BLaER1 treated with 17β-estradiol and CSF1 and Interleukin-3, amounts not matched to agents 10 nM and 100 nM (cell line): Measurements from ENCODE around the gene BTAF1.
"Not testable (repeated sequence)": the region's sequence is repeated elsewhere in the genome, so short reads cannot be mapped to it uniquely, and the experiment has no call there.

Experiments
- H3K27ac ChIP-seq, 11 experiments: shearing (Covaris generic); formaldehyde crosslinking; 2 replicates each; pipeline ENCODE4 v1.8.1; 2022
- H3K27me3 ChIP-seq, 11 experiments: shearing (Covaris generic); formaldehyde crosslinking; 2 replicates each; pipeline ENCODE4 v1.8.1; 2022
- H3K36me3 ChIP-seq, 11 experiments: shearing (Covaris generic); formaldehyde crosslinking; 2 replicates each; pipeline ENCODE4 v1.8.1; 2022
- H3K4me1 ChIP-seq, 10 experiments: shearing (Covaris generic); formaldehyde crosslinking; 2 replicates each; pipeline ENCODE4 v1.8.1; 2022
- H3K4me2 ChIP-seq, 11 experiments: shearing (Covaris generic); formaldehyde crosslinking; 2 replicates each; pipeline ENCODE4 v1.8.1; 2022
- H3K4me3 ChIP-seq, 10 experiments: shearing (Covaris generic); formaldehyde crosslinking; 2 replicates each; pipeline ENCODE4 v1.8.1; 2022
- H3K9ac ChIP-seq, 11 experiments: shearing (Covaris generic); formaldehyde crosslinking; 2 replicates each; pipeline ENCODE4 v1.8.1; 2022
- H3K9me3 ChIP-seq, 11 experiments: shearing (Covaris generic); formaldehyde crosslinking; replicated peaks in 1 of 11; 2 replicates each; pipeline ENCODE4 v1.8.1; 2022
- H4K20me1 ChIP-seq, 11 experiments: shearing (Covaris generic); formaldehyde crosslinking; 2 replicates each; pipeline ENCODE4 v1.8.1; 2022
- Cebpa-rat ChIP-seq, 11 experiments: shearing (Covaris generic); IDR thresholded peaks; 2 replicates each; pipeline ENCODE4 v1.8.1; 2022

Gene BTAF1

GRCh38 chr10:91885362-91886079, 38.0 kb upstream of the BTAF1 start:
- no peak overlapping the region for H3K9ac ChIP-seq
- H3K36me3 ChIP-seq, result no peaks in the 10 kb centered on the region
- H3K4me1 ChIP-seq, result peaks cover 13 to 32% (median 25%) of the 10 kb centered on the region in 10 experiments
- peaks cover 0 to 8% (median 0%) of the 10 kb centered on the region in 11 experiments; a peak in 1 of 22 replicates for H3K9me3 ChIP-seq
- H3K27me3 ChIP-seq, result peaks cover 18 to 37% (median 23%) of the 10 kb centered on the region in 11 experiments
- H4K20me1 ChIP-seq, result no peaks in the 10 kb centered on the region
- H3K4me2 ChIP-seq, result no peak overlapping the region
- no peak overlapping the region for H3K4me3 ChIP-seq
- TF ChIP-seq Cebpa-rat (IDR thresholded peaks at IDR 0.05), result no peak
- H3K27ac ChIP-seq, result no peak overlapping the region

- no peak for TF ChIP-seq Cebpa-rat (IDR thresholded peaks at IDR 0.05)
- peaks cover 13 to 32% (median 25%) of the 10 kb centered on the region in 10 experiments for H3K4me1 ChIP-seq
- peaks cover 18 to 37% (median 23%) of the 10 kb centered on the region in 11 experiments for H3K27me3 ChIP-seq
- no peak overlapping the region for H3K27ac ChIP-seq
- peak overlapping the region in 1 of 11 experiments; percentile 14; a peak in 1 of 22 replicates for H3K9ac ChIP-seq
- no peaks in the 10 kb centered on the region for H3K9me3 ChIP-seq
- no peaks in the 10 kb centered on the region for H4K20me1 ChIP-seq
- H3K4me3 ChIP-seq, result peak overlapping the region; percentile 24 to 62 (median 48); a peak in 17 of 20 replicates
- peak overlapping the region; percentile 52 to 88 (median 71) for H3K4me2 ChIP-seq
- no peaks in the 10 kb centered on the region for H3K36me3 ChIP-seq
Measured at GRCh38 chr10:91886954-91887271, 36.7 kb upstream of the BTAF1 start.

GRCh38 chr10:91887272-91888076, 36.1 kb upstream of the BTAF1 start:
- Histone ChIP-seq H3K4me1 (peaks cover 13 to 32% (median 25%) of the 10 kb centered on the region in 10 experiments), H3K9ac (peak overlapping the region in 2 of 11 experiments; percentile 14 to 16; a peak in 1 of 22 replicates), H3K9me3 (no peaks in the 10 kb centered on the region), H3K4me3 (peak overlapping the region; percentile 24 to 62 (median 48); a peak in 18 of 20 replicates), H3K27ac (no peak overlapping the region), H3K27me3 (peaks cover 18 to 37% (median 23%) of the 10 kb centered on the region in 11 experiments), H3K4me2 (peak overlapping the region; percentile 52 to 88 (median 71)), H3K36me3 (no peaks in the 10 kb centered on the region), H4K20me1 (no peaks in the 10 kb centered on the region)
- TF ChIP-seq Cebpa-rat (IDR thresholded peaks at IDR 0.05), result no peak

GRCh38 chr10:91891125-91892001, 32.2 kb upstream of the BTAF1 start:
- Histone ChIP-seq H3K27me3 (peaks cover 18 to 24% (median 22%) of the 10 kb centered on the region in 11 experiments), H3K4me1 (peaks cover 0 to 17% (median 10%) of the 10 kb centered on the region in 10 experiments; a peak in 12 of 20 replicates), H3K36me3 (no peaks in the 10 kb centered on the region), H3K4me2 (no peak overlapping the region), H3K27ac (no peak overlapping the region), H3K4me3 (no peak overlapping the region), H3K9me3 (peaks cover 0 to 5% (median 0%) of the 10 kb centered on the region in 11 experiments; a peak in 2 of 22 replicates), H4K20me1 (no peaks in the 10 kb centered on the region), H3K9ac (no peak overlapping the region)
- no peak for TF ChIP-seq Cebpa-rat (IDR thresholded peaks at IDR 0.05)

- Histone ChIP-seq H3K27me3 (peaks cover 1 to 7% (median 5%) of the 10 kb centered on the region in 11 experiments), H3K9ac (no peak overlapping the region), H4K20me1 (no peaks in the 10 kb centered on the region), H3K9me3 (peaks cover 0 to 11% (median 0%) of the 10 kb centered on the region in 11 experiments; a peak in 4 of 22 replicates), H3K4me2 (no peak overlapping the region), H3K36me3 (no peaks in the 10 kb centered on the region), H3K4me1 (peaks cover 0 to 7% (median 0%) of the 10 kb centered on the region in 10 experiments; a peak in 6 of 20 replicates), H3K27ac (no peak overlapping the region), H3K4me3 (no peak overlapping the region)
- no peak for TF ChIP-seq Cebpa-rat (IDR thresholded peaks at IDR 0.05)
Measured at GRCh38 chr10:91893051-91893450, 30.5 kb upstream of the BTAF1 start.

GRCh38 chr10:91894261-91894685, 29.3 kb upstream of the BTAF1 start:
- not testable (repeated sequence) for H3K9ac ChIP-seq, H3K27me3 ChIP-seq, H3K27ac ChIP-seq, H3K4me2 ChIP-seq, H4K20me1 ChIP-seq, H3K4me3 ChIP-seq, H3K36me3 ChIP-seq, H3K4me1 ChIP-seq
- H3K9me3 ChIP-seq, result peaks cover 0 to 11% (median 0%) of the 10 kb centered on the region in 11 experiments; a peak in 4 of 22 replicates

- Histone ChIP-seq H3K4me3 (no peak overlapping the region), H3K27ac (no peak overlapping the region), H3K9me3 (peaks cover 0 to 11% (median 0%) of the 10 kb centered on the region in 11 experiments; a peak in 4 of 22 replicates), H3K4me2 (no peak overlapping the region), H3K9ac (no peak overlapping the region), H4K20me1 (no peaks in the 10 kb centered on the region), H3K27me3 (no peaks in the 10 kb centered on the region), H3K4me1 (peaks cover 0 to 12% (median 9%) of the 10 kb centered on the region in 10 experiments; a peak in 18 of 20 replicates), H3K36me3 (no peaks in the 10 kb centered on the region)
- no peak for TF ChIP-seq Cebpa-rat (IDR thresholded peaks at IDR 0.05)
Measured at GRCh38 chr10:91896212-91896756, 27.3 kb upstream of the BTAF1 start.

GRCh38 chr10:91897421-91897820, 26.1 kb upstream of the BTAF1 start:
- Histone ChIP-seq H3K4me2 (no peak overlapping the region), H3K9ac (no peak overlapping the region), H3K9me3 (peaks cover 0 to 11% (median 0%) of the 10 kb centered on the region in 11 experiments; a peak in 4 of 22 replicates), H3K4me3 (no peak overlapping the region), H3K36me3 (no peaks in the 10 kb centered on the region), H3K27me3 (no peaks in the 10 kb centered on the region), H3K4me1 (peaks cover 6 to 24% (median 21%) of the 10 kb centered on the region in 10 experiments; a peak in 18 of 20 replicates), H4K20me1 (no peaks in the 10 kb centered on the region), H3K27ac (no peak overlapping the region)
- TF ChIP-seq Cebpa-rat (IDR thresholded peaks at IDR 0.05), result no peak
